Measurements from ENCODE around the gene ORC3.
"Not testable (repeated sequence)": the region's sequence is repeated elsewhere in the genome, so short reads cannot be mapped to it uniquely, and the experiment has no call there.

ORC3 gene

GRCh38 chr6:87699576-87699975 lies 109.6 kb downstream of the ORC3 start:
- no peak for FAIRE-seq

GRCh38 chr6:87700397-87701343 lies 110.7 kb downstream of the ORC3 start:
- FAIRE-seq: peak; percentile 65

GRCh38 chr6:87701344-87701675 lies 111.4 kb downstream of the ORC3 start:
- FAIRE-seq: no peak

- peak; percentile 92 for FAIRE-seq
These were observed 112.0 kb downstream of the ORC3 start, which contains the start of gene AKIRIN2 for GRCh38 chr6:87701676-87702588. AKIRIN2 (minus strand) TSS chr6:87702233; CDS start chr6:87701684, 549 bp downstream.

GRCh38 chr6:87702589-87702945 lies 112.6 kb downstream of the ORC3 start:
- FAIRE-seq: no peak

GRCh38 chr6:87703039-87703438 lies 113.1 kb downstream of the ORC3 start:
- FAIRE-seq: not testable (repeated sequence)

- FAIRE-seq: no peak
These were observed 115.2 kb downstream of the ORC3 start for GRCh38 chr6:87705070-87705691.

- FAIRE-seq: no peak
These were observed 116.4 kb downstream of the ORC3 start for GRCh38 chr6:87706187-87706966.

GRCh38 chr6:87708581-87709427 lies 118.9 kb downstream of the ORC3 start:
- not testable (repeated sequence) for FAIRE-seq

GRCh38 chr6:87710090-87710489 lies 120.2 kb downstream of the ORC3 start:
- FAIRE-seq: no peak

GRCh38 chr6:87712713-87713112 lies 122.8 kb downstream of the ORC3 start:
- FAIRE-seq: not testable (repeated sequence)

GRCh38 chr6:87714093-87714842 lies 124.3 kb downstream of the ORC3 start:
- no peak for FAIRE-seq
